ENCODE measurements around the gene ACTN4.

The ACTN4 gene

DNA sequence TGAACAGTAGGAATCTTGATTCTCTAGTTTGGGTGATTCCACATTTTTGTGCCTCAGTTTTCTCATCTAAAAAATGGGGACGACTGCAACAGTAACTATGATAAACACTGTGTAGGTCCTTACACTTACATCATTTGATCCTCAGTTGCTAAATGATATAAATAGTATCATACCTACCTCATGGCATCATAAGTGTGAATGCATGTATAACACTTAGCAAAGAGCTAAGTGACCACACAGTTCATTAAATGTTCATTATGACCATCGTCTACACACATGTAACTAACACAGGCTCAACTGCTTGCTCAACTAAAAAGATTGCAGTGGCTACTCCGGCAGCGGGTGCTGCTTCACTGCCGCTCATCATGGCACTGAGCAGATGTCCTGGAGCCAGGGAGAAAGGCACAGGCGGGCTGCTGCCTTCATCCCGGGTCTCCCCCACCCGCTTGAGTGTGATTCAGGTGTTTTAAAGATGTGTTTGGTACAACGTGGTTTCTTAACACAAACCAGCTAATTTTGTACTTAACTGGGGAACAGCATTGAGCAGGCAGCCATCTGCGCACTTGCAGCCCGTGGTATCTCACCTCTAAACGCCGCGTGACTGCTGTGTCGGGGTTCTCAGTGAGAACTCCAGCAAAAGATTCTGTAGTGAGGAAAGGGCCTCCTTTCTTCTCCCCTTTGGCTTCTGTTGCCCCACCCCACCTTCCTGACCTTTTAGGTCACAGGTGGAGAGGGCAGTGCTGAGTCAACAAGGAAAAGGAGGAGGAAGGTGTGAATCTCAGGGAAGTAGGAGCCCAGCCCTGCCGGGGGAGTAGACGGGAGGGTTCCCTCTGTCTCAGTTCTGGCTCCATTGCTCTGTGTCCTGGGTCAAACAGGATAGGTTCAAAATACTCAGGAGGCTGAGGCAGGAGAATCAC lies 11.7 kb upstream of the ACTN4 start:
- no peak for DNase-seq (ENCODE audit: low read depth)

GRCh38 chr19:38638461-38638860 lies 9.0 kb upstream of the ACTN4 start:
- no peak for DNase-seq (ENCODE audit: low read depth)

GRCh38 chr19:38639679-38640078 lies 7.8 kb upstream of the ACTN4 start:
- no peak for DNase-seq (ENCODE audit: low read depth)

DNA sequence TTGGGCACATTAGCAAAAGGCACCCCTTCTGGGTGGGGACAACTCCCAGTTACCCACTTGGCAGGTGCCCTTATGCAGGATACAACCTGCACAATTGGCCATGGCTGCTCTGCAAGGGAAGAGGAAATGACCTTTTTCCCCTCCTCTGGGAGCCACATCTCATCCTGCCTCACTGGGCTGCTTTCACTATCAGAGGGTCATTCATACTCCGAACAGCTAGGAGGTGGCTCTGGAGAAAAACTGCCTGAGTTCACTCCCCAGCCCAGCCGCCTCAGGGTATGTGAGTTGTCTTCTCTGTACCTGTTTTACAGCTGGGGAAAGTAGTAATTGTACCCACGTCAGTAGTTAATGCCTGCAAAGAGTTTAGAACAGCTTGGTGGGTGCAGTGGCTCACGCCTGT lies 7.1 kb upstream of the ACTN4 start:
- no peak for DNase-seq (ENCODE audit: low read depth)

GRCh38 chr19:38642176-38642575 lies 5.3 kb upstream of the ACTN4 start:
- no peak for DNase-seq (ENCODE audit: low read depth)

DNA sequence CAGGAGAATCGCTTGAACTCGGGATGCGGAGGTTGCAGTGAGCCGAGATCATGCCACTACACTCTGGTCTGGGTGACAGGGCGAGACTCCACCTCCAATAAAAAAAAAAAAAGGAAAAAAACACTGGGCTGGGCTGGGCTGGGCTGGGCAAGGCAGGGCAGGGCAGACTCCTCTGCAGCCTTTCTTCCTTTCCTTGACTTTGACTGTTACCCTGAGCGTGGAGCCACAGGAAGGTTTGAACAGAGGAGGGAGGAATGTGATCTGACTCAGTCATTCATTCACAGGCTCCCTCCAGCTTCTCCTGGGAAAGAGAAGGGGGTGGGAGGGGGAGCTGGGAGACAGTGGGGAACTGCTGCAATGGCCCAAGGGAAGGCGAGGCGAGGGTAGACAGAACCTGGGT lies 2.7 kb upstream of the ACTN4 start:
- DNase-seq (ENCODE audit: low read depth) = no peak

GRCh38 chr19:38647966-38648768 lies 718 bp downstream of the ACTN4 start:
- no peak for DNase-seq (ENCODE audit: low read depth)

- no peak for DNase-seq (ENCODE audit: low read depth)
Observed at GRCh38 chr19:38648769-38649304, 1.4 kb downstream of the ACTN4 start.

DNA sequence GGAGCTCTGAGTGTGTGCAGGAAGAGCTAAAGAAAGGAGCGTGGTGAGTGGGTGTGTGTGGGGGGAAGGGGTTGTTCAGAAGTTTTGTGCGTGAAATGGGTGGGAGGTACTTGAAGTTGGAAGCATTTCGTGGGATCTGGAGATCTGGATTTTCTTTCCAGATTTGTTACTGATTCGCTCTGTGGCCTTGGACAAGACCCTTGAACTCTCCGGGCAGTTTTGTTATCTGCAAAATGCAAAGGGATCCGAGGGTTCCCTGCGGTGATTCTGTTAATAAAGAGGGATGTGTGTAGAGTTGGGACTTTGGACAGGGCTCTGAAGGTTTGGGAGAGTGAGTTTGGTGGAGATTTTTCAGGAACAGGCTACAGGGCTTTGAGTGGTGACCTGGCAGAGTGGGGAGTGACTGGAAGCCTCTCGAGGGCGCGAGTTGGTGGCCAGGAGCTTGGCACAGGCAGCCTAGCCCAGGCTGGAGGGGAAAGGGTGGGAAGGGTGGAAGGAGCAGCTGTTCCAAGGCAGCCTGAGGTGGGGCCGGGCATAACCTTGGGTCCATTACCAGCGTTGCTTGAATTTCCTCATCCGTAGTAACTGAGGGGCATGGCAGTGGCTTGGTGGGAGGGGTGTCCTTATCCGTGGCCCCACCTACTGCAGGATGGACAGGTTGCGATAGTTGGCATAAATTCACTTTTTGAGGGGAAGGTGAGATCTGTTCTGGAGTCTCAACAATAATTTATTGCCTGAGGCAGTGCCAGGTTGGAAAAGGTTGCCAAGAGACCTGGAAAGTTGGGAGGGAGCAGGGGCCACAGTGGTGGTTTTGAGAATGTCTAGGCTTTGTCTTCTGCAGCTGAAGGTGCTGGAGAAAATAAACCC lies 2.1 kb downstream of the ACTN4 start:
- DNase-seq (ENCODE audit: low read depth) = no peak

- DNase-seq (ENCODE audit: low read depth) = no peak
Observed at GRCh38 chr19:38650172-38650775, 2.8 kb downstream of the ACTN4 start.

- no peak for DNase-seq (ENCODE audit: low read depth)
Observed at GRCh38 chr19:38650911-38651584, 3.6 kb downstream of the ACTN4 start.

- no peak for DNase-seq (ENCODE audit: low read depth)
Observed at GRCh38 chr19:38653028-38653571, 5.7 kb downstream of the ACTN4 start.

DNA sequence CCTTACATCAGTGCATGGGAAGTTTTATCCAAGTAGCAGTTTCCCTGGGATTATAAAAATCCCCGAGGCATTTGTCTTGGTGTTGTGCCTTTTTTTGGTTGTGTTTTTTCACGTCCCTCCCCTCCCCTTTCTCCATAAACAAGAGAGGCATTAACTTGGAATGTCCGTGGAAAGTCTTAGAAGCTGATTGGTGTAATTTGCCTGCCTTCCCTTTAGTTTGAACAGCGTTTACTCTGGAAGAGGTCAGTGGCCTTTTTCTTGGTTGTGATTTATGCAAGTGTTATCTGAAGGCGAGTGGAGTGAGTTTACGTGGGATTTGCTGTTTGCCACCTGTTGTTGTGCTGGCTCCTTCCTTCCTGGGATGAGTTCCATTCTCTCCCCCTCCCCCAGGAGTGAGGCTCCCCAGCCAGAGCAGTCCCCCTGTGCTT lies 7.2 kb downstream of the ACTN4 start:
- no peak for DNase-seq (ENCODE audit: low read depth)

DNA sequence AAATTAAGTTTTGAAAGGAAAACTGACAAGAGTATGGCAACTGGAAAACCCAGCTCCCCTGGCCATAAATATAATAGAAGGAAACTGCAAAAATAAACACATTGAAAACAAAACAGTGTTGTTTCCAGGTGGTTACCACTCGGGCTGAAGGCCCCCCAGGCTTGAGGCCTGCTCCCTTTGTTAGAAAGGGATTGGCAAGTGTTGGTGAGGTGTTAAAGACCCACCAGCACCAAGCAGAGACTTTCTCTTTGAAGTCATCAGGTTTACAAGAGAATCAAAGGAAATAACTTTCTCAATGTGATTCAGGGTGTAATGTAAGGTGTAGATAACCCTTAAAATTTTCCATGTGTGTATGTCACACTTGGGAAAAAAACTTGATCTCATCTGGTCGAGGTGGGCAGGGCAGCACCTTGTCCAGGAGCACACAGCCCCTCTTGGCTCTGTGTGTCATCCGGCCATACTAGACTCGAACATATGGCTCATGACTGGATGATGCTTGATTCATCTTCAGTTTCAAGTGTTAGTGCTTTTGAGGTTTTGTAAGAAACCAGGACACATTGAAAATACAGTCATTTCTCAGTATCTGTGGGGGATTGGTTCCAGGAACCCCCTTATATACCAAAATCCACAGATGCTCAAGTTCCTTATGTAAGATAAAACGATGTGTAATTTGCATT lies 7.8 kb downstream of the ACTN4 start:
- DNase-seq (ENCODE audit: low read depth) = no peak

- DNase-seq (ENCODE audit: low read depth) = no peak
Observed at GRCh38 chr19:38656171-38656981, 8.9 kb downstream of the ACTN4 start.

- no peak for DNase-seq (ENCODE audit: low read depth)
Observed at GRCh38 chr19:38657633-38658222, 10.3 kb downstream of the ACTN4 start.

DNA sequence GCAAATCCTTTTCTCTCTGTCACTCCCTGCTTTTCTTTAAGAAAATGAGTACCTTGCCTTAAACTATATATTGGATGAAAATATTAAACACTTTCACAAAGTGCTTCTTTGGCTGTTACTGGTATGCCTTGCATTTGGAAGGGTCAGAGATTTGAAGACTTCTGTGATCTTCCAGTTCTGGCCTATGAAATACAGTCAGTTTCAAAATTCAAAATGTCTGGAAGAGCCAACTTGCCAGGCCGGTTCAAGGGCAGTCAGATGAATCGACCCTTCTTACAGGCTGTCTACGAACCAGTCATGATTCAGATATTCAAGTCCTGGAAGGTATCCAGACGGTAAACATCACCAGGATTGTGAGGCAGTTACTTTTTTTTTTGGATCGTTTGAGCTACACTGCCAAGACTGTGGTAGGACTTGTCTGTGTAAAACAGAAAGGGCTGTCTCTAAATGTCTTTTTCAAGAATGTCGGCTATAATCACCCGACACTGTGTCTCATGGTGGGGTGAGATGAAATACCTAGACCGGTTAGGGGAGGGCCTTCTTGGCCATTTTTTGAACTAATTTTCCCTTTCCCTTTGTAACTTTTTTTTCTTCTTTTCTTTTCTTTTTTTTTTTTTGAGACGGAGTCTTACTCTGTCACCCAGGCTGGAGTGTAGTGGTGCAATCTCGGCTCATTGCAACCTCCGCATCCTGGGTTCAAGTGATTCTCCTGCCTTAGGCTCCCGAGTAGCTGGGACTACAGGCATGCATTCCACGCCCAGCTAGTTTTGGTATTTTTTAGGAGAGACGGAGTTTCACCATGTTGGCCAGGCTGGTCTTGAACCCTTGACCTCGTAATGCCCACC lies 11.2 kb downstream of the ACTN4 start:
- DNase-seq (ENCODE audit: low read depth) = no peak

GRCh38 chr19:38660724-38661123 lies 13.3 kb downstream of the ACTN4 start:
- no peak for DNase-seq (ENCODE audit: low read depth)

Measured in activated T-cell treated with anti-CD3 and anti-CD28 coated beads for 48 hours (primary cell).